PFSK-1 (cell line): ENCODE measurements around the gene TTC13.

ENCODE experiments used
- POLR2AphosphoS5 ChIP-seq: IDR thresholded peaks from 2 replicates; pipeline ENCODE4 v1.6.1; 2012; ENCODE audit warnings: low read depth, mild to moderate bottlenecking, control low read depth, low read length, moderate library complexity
- REST ChIP-seq, 2 experiments: IDR thresholded peaks; 2 replicates each; pipeline versions ENCODE4 v1.6.1 to v1.8.0; 2011 to 2012; ENCODE audit warnings: low read depth in 2 of 2, low read length in 2 of 2, control low read depth in 1 of 2, inconsistent platforms in 1 of 2, mild to moderate bottlenecking in 1 of 2, moderate library complexity in 1 of 2; ENCODE audit not compliant: insufficient read depth in 1 of 2
- SIN3A ChIP-seq: IDR thresholded peaks from 2 replicates; pipeline ENCODE4 v1.6.1; 2012; ENCODE audit warnings: mild to moderate bottlenecking, low read length, moderate library complexity, borderline replicate concordance; ENCODE audit not compliant: insufficient read depth
- TAF1 ChIP-seq: IDR thresholded peaks from 2 replicates; pipeline ENCODE4 v1.6.1; 2012; ENCODE audit warnings: low read length, control low read depth, borderline replicate concordance; ENCODE audit not compliant: insufficient read depth

- TF ChIP-seq REST (IDR thresholded peaks at IDR 0.05; ENCODE audit: insufficient read depth in 1 of 2, low read depth in 2 of 2, low read length in 2 of 2) (no peak), SIN3A (no peak), POLR2AphosphoS5 (no peak), TAF1 (no peak)
Observed at GRCh38 chr1:230894664-230895063, 84.0 kb downstream of the TTC13 start.
